GM18907 (cell line): ENCODE measurements around the gene ELP6.

Experiments
- ATAC-seq: cut with Tn5 transposase; IDR thresholded peaks from one replicate; pipeline ENCODE4 v1.9.1; 2021; ENCODE audit warnings: mild to moderate bottlenecking, moderate library complexity; ENCODE audit not compliant: unreplicated experiment

Gene ELP6, protein sequence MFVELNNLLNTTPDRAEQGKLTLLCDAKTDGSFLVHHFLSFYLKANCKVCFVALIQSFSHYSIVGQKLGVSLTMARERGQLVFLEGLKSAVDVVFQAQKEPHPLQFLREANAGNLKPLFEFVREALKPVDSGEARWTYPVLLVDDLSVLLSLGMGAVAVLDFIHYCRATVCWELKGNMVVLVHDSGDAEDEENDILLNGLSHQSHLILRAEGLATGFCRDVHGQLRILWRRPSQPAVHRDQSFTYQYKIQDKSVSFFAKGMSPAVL

GRCh38 chr3:47513125-47513929, at the start of gene ELP6:
Gene ELP6, minus strand, starts transcription at chr3:47513712. Its CDS starts 122 bp downstream, at chr3:47513590.
- ATAC-seq, result peak; percentile 93

GRCh38 chr3:47556351-47556750, 42.8 kb upstream of the ELP6 start:
- ATAC-seq, result no peak

- ATAC-seq, result no peak
Observed at GRCh38 chr3:47554335-47554734, 40.8 kb upstream of the ELP6 start.

DNA sequence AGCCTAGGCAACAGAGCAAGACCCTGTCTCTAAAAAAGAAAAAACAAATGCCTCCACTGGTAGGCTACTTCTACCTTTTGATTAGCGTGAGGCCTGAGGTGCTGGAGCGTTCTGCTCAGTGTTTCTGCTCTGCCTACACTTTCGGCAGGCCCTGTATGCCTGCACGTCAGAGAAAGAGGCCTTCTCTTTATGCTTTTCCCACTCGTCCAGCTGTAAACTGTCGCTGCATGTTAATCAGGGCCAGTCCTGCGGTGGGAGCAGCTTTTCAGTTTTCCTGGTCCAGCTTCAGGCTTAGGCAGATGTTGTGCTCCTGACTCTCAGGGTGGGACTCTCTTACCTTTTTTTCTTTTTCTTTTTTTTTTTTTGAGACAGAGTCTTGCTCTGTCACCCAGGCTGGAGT, 39.9 kb upstream of the ELP6 start:
- no peak for ATAC-seq

GRCh38 chr3:47542471-47543173, 29.1 kb upstream of the ELP6 start:
- ATAC-seq, result no peak

GRCh38 chr3:47541583-47542108, 28.1 kb upstream of the ELP6 start:
- ATAC-seq, result no peak

DNA sequence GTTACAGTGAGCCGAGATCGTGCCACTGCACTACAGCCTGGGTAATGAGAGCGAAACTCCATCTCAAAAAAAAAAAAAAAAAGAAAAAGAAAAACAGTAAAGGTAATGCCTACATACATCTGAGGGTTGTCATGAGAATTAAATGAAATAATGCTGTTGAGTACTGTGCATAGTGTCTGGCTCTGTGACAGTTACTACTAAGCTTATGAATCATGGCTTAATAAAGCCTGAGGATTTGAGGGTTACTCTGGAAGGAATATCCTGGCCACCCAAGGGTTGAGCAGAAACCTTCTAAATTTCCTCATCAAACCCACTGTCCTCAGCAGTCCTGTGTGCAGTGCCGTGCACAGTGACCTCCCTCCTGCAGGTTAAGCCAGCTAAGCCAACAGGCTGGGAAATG, 26.8 kb upstream of the ELP6 start:
- ATAC-seq, result no peak

- ATAC-seq, result no peak
Observed at GRCh38 chr3:47536967-47537366, 23.5 kb upstream of the ELP6 start.

DNA sequence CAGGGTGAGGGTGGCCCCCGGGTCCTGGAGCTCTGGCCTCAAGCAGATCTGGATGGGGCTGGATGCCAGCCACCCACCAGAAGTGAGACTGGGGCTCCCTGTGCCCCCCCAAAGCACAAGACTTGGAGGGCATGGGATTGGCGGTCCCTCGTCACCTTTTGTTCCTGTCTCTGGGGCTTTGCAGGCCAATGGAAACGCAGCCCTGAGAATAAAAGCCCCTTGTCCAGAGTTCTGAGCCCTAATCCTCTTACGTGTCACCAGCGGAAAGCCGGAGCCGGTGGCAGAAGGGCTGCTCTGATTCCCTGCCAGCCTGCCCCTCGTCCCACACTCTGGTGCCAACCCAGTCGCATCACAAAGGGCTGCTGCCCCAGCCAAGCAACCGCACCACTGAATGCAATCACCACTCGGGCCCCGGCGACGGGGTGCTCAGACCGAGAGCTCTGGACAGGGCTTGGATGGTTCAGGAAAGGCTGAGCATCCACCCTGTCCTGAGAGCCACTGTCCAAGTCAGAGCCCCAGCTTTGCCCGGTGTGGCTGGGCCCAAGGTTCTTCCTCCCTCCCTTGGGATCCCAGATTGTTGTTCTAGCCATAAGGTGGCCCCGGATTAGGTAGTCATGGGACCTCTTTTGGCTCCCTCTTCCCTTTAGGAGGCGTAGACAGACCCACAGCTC, 22.8 kb upstream of the ELP6 start:
- no peak for ATAC-seq

- no peak for ATAC-seq
Observed at GRCh38 chr3:47533996-47534454, 20.5 kb upstream of the ELP6 start.

DNA sequence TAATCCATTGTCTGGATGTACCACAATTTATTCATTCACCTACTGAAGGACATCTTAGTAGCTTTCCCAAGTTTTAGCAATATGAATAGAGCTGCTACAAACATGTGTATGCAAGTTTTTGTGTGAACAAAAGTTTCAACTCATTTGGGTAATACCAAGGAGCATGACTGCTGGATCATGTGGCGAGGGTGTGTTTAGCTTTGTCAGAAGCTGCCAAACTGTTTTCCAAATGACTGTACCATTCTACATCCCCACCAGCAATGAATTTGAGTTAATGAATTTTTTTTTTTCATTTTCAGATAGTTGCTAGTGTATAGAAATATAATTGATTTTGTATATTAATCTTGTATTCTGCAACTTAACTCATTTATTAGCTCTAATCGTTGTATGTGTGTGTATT, 20.0 kb upstream of the ELP6 start:
- ATAC-seq, result no peak

GRCh38 chr3:47527952-47528725, 14.6 kb upstream of the ELP6 start:
- ATAC-seq, result no peak

GRCh38 chr3:47525617-47526016, 12.1 kb upstream of the ELP6 start:
- no peak for ATAC-seq

- no peak for ATAC-seq
Observed at GRCh38 chr3:47523310-47524073, 10.0 kb upstream of the ELP6 start.

DNA sequence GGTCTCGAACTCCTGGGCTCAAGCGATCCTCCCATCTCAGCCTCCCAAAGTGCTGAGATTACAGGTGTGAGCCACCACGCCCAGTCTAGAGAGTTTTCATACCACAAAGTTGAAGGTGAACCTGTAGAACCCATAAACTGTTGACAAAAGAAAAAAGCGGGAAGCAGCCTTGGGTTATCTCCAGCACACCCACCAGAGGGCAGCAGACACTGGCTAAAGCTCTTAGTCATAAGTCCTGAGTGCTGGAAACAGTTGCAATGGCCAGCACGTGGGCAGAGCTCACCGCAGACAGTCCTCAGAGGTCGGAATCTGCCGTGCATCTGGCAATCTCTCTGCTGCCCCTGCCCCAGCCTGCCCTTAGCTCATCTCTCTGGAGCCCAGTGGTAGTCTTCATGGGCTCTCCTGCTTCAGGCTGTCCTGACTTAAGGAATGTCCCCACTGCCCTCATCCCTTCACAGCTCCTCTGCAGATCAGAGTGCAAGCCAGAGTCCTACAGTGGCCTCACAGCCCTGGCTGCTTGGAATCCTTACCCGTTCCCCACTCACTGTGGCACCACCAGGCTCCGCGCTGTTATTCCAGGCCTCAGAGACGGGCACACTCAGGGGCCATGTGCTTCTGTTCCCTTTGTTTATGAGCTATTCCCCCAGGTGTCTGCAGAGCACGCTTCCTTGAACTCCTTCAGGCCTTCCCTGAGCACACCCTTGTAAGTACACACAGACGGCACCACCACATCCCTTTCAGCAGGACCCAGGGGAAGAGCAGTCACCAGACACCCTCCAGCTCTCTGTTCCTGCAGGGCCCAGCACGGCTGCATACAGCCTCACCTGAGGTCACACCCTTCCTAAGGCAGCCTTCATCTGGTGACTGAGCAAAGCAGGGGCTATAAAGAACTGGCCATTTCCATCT, 8.8 kb upstream of the ELP6 start:
- ATAC-seq, result peak; percentile 64

DNA sequence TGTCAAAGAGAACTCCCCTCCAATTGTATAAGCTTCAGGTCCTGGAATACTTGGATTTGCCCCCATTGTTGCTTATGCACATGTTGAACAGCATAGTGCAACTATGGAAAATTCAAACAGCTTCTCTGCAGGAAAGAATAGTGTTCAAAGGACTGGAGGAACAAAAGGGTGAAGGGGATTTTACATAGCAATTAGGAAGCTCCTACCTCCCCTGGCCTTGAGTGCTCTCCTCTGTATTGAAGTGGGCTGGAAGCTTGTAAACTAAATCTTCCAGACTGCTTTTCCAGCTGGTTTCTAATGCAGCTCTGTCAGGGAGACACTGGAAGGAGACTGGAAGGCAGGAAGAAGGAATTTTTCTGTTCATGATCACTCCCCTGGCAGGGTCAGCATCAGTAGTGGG, 7.2 kb upstream of the ELP6 start:
- ATAC-seq, result no peak

GRCh38 chr3:47517937-47518336, 4.4 kb upstream of the ELP6 start:
- ATAC-seq, result no peak

- no peak for ATAC-seq
Observed at GRCh38 chr3:47515864-47516319, 2.4 kb upstream of the ELP6 start.
